Measurements from ENCODE around the gene GRIA2. TPM values are rescaled to one million over a fixed set of nuclear protein-coding genes. Genes with fewer than 3 reads are reported as not detected.

Gene GRIA2
- total RNA-seq, 1 experiment from 2014 or later: not detected

DNA sequence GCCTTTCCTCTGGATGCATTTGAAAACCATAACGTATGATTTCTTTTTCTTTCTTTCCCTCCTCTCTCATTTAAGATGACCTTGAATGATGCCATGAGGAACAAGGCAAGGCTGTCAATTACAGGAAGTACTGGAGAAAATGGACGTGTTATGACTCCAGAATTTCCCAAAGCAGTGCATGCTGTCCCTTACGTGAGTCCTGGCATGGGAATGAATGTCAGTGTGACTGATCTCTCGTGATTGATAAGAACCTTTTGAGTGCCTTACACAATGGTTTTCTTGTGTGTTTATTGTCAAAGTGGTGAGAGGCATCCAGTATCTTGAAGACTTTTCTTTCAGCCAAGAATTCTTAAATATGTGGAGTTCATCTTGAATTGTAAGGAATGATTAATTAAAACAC is 142.8 kb downstream of the GRIA2 start:
- Histone ChIP-seq H3K4me2 (no peak overlapping the region), H3K9me2 (ENCODE audit: insufficient read depth) (no peaks in the 10 kb centered on the region), H4K20me1 (ENCODE audit: insufficient read depth) (no peaks in the 10 kb centered on the region), H3K27ac (no peak overlapping the region), H3K4me3 (no peak overlapping the region), H2AFZ (no peak overlapping the region), H3K4me1 (replicated peaks; ENCODE audit: insufficient read depth) (no peaks in the 10 kb centered on the region), H3K27me3 (ENCODE audit: insufficient read depth, low read depth) (no peaks in the 10 kb centered on the region), H3F3A (ENCODE audit: insufficient read depth, low read depth) (no peaks in the 10 kb centered on the region), H3K36me3 (ENCODE audit: low read depth) (no peaks in the 10 kb centered on the region), H3K79me2 (ENCODE audit: low read depth) (no peaks in the 10 kb centered on the region), H3K9me3 (ENCODE audit: insufficient read depth, low read depth) (no peaks in the 10 kb centered on the region)
- intact Hi-C loops (cut with micrococcal nuclease; ENCODE audit: unreplicated experiment): no loop called here
- CTCF ChIA-PET: no interaction called here
- BruUV-seq (replicated peaks): no TSS peak
- TF ChIP-seq, protein P1, sequence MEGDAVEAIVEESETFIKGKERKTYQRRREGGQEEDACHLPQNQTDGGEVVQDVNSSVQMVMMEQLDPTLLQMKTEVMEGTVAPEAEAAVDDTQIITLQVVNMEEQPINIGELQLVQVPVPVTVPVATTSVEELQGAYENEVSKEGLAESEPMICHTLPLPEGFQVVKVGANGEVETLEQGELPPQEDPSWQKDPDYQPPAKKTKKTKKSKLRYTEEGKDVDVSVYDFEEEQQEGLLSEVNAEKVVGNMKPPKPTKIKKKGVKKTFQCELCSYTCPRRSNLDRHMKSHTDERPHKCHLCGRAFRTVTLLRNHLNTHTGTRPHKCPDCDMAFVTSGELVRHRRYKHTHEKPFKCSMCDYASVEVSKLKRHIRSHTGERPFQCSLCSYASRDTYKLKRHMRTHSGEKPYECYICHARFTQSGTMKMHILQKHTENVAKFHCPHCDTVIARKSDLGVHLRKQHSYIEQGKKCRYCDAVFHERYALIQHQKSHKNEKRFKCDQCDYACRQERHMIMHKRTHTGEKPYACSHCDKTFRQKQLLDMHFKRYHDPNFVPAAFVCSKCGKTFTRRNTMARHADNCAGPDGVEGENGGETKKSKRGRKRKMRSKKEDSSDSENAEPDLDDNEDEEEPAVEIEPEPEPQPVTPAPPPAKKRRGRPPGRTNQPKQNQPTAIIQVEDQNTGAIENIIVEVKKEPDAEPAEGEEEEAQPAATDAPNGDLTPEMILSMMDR (conservative IDR thresholded peaks at IDR 0.05): no peak
- TF ChIP-seq EZH2 (IDR thresholded peaks at IDR 0.05; ENCODE audit: low read depth): no peak
- POLR2A ChIA-PET (ENCODE audit: unreplicated experiment): no interaction called here
- no peak for DNase-seq

DNA sequence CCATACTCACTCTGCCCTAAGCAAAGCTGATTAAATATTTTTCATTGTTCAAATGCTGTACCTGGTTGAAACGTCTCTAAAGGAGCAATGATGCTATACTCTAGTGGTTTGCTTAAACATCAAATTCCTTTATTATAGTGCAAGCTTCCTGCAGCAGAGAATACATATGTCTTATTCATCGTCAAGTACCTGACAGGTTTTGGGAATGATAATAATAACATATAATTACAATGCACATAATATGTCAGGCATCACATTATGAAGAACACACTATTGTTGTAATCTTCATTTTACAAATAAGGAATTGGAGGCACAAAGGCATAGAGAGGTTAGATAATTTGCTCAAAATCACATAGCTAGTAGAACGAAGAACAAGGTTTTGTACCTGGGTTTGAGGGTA is 151.6 kb downstream of the GRIA2 start:
- TF ChIP-seq, protein P1 (conservative IDR thresholded peaks at IDR 0.05): no peak
- no peak for TF ChIP-seq EZH2 (IDR thresholded peaks at IDR 0.05; ENCODE audit: low read depth)
- CTCF ChIA-PET: no interaction called here
- Histone ChIP-seq H3K9me2 (ENCODE audit: insufficient read depth) (no peaks in the 10 kb centered on the region), H3K9me3 (ENCODE audit: insufficient read depth, low read depth) (no peaks in the 10 kb centered on the region), H2AFZ (no peak overlapping the region), H3K27me3 (ENCODE audit: insufficient read depth, low read depth) (no peaks in the 10 kb centered on the region), H3K36me3 (ENCODE audit: low read depth) (no peaks in the 10 kb centered on the region), H3K4me3 (no peak overlapping the region), H3K79me2 (ENCODE audit: low read depth) (no peaks in the 10 kb centered on the region), H3K27ac (no peak overlapping the region), H4K20me1 (ENCODE audit: insufficient read depth) (no peaks in the 10 kb centered on the region), H3K4me2 (no peak overlapping the region), H3F3A (ENCODE audit: insufficient read depth, low read depth) (no peaks in the 10 kb centered on the region), H3K4me1 (replicated peaks; ENCODE audit: insufficient read depth) (no peaks in the 10 kb centered on the region)
- DNase-seq: no peak
- BruUV-seq (replicated peaks): no TSS peak
- POLR2A ChIA-PET (ENCODE audit: unreplicated experiment): no interaction called here
- intact Hi-C loops (cut with micrococcal nuclease; ENCODE audit: unreplicated experiment): no loop called here

DNA sequence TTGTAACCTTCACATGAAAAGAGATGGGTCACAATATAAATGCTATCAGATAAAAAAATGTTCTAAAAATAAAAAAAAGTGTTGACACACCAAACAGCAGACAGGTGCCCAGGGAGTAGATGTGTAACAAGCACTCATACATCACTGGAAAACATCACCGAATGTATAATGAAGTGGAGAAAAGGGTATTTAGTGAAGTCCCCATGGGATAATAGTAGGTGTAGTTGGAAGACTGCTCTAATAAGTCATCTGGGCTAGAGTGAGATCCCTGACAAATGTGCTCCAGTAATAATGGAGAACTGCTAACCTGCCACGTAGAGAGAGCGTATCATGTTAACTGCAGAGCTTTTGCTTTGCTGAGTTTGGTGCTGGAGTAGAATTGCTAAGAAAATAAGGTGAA is 152.0 kb downstream of the GRIA2 start:
- H3K27me3 ChIP-seq (ENCODE audit: insufficient read depth, low read depth): no peaks in the 10 kb centered on the region
- no peak overlapping the region for H2AFZ ChIP-seq
- H3K9me2 ChIP-seq (ENCODE audit: insufficient read depth): no peaks in the 10 kb centered on the region
- H3K4me1 ChIP-seq (replicated peaks; ENCODE audit: insufficient read depth): no peaks in the 10 kb centered on the region
- no TSS peak for BruUV-seq (replicated peaks)
- ChIA-PET POLR2A (ENCODE audit: unreplicated experiment) (no interaction called here), CTCF (no interaction called here)
- H3K4me2 ChIP-seq: no peak overlapping the region
- intact Hi-C loops (cut with micrococcal nuclease; ENCODE audit: unreplicated experiment): no loop called here
- H3F3A ChIP-seq (ENCODE audit: insufficient read depth, low read depth): no peaks in the 10 kb centered on the region
- DNase-seq: no peak
- TF ChIP-seq, protein P1 (conservative IDR thresholded peaks at IDR 0.05): no peak
- no peak for TF ChIP-seq EZH2 (IDR thresholded peaks at IDR 0.05; ENCODE audit: low read depth)
- H3K9me3 ChIP-seq (ENCODE audit: insufficient read depth, low read depth): no peaks in the 10 kb centered on the region
- H3K27ac ChIP-seq: no peak overlapping the region
- H4K20me1 ChIP-seq (ENCODE audit: insufficient read depth): no peaks in the 10 kb centered on the region
- H3K79me2 ChIP-seq (ENCODE audit: low read depth): no peaks in the 10 kb centered on the region
- H3K4me3 ChIP-seq: no peak overlapping the region
- no peaks in the 10 kb centered on the region for H3K36me3 ChIP-seq (ENCODE audit: low read depth)
